ENCODE measurements around the gene SENP3.

Gene SENP3

DNA sequence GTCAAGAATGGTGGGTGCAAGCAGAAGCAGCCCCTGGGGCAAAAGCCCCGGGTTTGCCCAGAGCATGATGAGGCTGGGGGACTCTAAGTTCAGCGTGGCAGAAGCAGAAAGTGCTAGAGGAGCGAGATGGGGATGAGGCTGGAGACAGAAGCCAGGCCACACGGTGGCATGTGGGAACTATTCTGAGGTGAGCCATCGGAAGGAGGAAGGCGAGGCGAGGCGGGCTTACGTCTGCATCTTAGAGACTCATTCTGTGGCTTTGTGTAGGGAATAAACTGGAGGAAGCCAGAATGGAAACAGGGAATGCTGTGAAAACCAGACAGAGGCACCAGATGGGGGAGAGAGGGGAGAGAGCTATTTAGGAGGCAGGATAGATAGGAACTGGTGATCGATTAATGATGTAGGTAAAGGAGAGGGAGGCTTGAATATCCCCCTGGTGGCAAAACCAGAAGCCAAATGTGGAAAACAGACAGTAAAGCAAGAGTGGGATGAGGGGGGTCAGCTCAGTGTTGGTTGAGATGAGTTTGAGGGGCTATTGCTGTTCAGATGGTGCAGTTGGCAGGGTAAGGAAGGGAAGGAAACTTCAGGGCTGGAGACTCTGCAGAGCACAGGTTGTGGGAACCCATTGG lies 6.3 kb upstream of the SENP3 start:
- DNase-seq (ENCODE audit: low read depth in 4 of 4, low spot score in 1 of 4) = no peak

DNA sequence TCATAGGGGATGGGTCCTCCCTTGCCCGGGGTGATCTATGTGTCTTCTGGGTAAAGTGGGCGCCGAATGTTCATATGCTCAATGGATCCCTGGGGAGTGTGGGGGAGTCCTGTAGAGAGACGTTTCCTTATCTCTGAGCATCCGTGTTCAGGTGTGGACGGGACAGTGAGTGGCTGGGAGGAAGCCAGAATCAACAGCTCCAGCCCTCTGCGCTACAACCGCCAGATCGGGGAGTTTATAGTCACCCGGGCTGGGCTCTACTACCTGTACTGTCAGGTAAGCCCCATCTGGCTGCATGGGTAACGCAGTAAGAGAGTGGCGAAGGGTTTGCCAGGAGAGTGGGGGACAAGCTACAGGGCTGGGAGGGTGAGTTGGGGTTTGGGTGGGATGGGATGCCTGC lies 5.1 kb upstream of the SENP3 start:
- DNase-seq (ENCODE audit: low read depth in 4 of 4, low spot score in 1 of 4) = no peak

DNA sequence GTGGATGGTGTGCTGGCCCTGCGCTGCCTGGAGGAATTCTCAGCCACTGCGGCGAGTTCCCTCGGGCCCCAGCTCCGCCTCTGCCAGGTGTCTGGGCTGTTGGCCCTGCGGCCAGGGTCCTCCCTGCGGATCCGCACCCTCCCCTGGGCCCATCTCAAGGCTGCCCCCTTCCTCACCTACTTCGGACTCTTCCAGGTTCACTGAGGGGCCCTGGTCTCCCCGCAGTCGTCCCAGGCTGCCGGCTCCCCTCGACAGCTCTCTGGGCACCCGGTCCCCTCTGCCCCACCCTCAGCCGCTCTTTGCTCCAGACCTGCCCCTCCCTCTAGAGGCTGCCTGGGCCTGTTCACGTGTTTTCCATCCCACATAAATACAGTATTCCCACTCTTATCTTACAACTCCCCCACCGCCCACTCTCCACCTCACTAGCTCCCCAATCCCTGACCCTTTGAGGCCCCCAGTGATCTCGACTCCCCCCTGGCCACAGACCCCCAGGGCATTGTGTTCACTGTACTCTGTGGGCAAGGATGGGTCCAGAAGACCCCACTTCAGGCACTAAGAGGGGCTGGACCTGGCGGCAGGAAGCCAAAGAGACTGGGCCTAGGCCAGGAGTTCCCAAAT lies 4.5 kb upstream of the SENP3 start:
- DNase-seq (ENCODE audit: low read depth in 4 of 4, low spot score in 1 of 4) = no peak

DNA sequence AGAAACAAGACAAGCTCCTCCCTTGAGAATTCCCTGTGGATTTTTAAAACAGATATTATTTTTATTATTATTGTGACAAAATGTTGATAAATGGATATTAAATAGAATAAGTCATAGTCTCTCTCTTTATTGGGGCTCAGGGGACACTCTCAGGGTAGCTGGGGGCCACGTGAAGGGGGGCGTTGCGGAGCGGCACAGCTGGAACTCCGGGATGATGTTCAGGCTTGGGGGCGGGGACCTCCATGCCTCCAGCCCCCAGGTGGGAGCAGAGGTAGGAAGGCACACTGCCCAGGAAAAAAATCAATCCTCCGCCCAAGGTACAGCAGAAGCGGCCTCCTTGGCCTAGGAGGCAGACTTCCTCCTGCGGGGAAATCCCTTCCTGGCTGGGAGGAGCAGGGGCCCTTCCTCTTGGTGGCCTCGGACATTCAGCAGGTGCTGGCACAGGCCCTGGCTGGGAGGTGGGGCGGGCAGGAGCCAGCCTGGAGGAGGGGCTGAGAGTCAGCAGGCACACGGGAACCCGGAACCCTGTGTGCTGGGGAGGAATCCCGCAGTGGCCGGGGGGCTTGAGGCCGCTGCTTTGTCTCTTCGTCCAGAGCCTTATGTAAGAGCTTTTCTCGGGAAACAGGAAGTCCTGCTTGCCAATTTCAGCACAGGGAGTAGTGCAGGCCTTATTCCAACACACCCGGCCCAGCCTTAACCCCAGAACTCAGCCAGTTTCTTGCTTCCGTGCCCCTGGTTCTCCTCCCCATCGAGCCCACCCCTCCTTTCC lies 3.8 kb upstream of the SENP3 start:
- DNase-seq (ENCODE audit: low read depth in 4 of 4, low spot score in 1 of 4) = no peak

DNA sequence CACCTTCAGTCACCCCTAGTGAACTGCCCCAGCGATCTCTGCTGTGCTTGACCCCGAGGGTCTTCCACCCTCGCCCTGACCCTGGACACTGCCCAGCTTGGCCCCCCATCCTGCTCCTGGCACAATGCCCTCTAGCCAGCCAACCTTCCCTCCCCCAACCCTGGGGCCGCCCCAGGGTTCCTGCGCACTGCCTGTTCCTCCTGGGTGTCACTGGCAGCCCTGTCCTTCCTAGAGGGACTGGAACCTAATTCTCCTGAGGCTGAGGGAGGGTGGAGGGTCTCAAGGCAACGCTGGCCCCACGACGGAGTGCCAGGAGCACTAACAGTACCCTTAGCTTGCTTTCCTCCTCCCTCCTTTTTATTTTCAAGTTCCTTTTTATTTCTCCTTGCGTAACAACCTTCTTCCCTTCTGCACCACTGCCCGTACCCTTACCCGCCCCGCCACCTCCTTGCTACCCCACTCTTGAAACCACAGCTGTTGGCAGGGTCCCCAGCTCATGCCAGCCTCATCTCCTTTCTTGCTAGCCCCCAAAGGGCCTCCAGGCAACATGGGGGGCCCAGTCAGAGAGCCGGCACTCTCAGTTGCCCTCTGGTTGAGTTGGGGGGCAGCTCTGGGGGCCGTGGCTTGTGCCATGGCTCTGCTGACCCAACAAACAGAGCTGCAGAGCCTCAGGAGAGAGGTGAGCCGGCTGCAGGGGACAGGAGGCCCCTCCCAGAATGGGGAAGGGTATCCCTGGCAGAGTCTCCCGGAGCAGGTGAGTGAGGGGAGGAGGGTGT lies 3.0 kb upstream of the SENP3 start, which contains the start of gene TNFSF13:
TNFSF13 (plus strand) TSS at position 207 of the 776 bp plus-strand sequence; CDS start at position 497, 290 bp downstream.
- DNase-seq (ENCODE audit: low read depth in 4 of 4, low spot score in 1 of 4) = no peak

DNA sequence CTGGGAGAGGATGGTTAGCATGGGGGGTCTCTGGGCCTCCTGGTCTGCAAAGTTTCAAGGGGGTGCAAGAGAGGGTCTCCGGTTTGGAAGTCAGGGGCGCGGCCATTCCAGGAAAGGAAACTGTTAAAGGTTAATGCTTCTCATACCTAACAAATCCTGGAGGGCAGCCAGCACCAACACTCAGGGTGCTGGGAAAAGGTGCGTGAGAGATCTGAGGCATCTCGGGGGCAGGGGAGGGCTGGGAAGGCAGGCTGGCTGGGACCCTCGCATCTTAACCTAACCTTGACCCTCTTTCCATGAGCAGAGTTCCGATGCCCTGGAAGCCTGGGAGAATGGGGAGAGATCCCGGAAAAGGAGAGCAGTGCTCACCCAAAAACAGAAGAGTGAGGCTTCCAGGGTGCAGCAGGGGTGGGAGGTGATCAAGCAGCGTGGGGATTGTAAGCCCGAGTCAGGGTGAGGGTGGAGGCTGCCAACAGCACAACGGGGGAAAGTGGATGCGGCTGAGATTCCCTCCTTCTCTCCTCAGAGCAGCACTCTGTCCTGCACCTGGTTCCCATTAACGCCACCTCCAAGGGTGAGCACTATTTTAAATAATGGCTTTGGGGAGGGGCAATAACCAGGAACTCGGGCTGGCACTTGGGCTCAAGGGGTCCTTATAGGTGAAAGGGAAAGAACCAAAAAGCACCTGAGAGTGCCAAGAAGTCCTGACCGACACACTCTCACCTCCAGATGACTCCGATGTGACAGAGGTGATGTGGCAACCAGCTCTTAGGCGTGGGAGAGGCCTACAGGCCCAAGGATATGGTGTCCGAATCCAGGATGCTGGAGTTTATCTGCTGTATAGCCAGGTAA lies 2.2 kb upstream of the SENP3 start:
- no peak for DNase-seq (ENCODE audit: low read depth in 4 of 4, low spot score in 1 of 4)

DNA sequence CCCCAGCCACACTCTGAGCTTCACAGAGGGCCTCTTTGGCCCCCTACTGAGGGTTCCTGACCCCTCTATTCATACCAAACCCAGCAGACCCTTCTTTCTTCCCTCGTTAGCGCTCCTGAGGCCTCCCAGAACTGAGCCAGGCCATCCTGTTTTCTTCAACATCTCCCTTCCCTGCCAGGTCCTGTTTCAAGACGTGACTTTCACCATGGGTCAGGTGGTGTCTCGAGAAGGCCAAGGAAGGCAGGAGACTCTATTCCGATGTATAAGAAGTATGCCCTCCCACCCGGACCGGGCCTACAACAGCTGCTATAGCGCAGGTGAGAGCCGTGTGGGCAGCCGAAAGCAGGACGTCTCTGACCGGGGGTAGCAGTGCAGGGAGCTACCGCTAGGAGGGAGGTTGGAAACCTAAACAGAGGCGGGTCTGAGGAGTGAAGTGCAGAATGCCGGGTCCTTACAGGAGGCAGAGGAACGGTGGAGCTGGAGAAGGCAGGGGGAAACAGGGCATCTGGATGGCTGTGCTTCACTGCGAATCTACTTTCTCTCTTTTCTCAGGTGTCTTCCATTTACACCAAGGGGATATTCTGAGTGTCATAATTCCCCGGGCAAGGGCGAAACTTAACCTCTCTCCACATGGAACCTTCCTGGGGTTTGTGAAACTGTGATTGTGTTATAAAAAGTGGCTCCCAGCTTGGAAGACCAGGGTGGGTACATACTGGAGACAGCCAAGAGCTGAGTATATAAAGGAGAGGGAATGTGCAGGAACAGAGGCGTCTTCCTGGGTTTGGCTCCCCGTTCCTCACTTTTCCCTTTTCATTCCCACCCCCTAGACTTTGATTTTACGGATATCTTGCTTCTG lies 1.3 kb upstream of the SENP3 start:
- peak in 2 of 4 experiments; percentile 45 to 55 for DNase-seq (ENCODE audit: low read depth in 4 of 4, low spot score in 1 of 4)

DNA sequence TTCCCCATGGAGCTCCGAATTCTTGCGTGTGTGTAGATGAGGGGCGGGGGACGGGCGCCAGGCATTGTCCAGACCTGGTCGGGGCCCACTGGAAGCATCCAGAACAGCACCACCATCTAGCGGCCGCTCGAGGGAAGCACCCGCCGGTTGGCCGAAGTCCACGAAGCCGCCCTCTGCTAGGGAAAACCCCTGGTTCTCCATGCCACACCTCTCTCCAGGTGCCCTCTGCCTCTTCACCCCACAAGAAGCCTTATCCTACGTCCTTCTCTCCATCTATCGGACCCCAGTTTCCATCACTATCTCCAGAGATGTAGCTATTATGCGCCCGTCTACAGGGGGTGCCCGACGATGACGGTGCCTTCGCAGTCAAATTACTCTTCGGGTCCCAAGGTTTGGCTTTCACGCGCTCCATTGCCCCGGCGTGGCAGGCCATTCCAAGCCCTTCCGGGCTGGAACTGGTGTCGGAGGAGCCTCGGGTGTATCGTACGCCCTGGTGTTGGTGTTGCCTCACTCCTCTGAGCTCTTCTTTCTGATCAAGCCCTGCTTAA lies 617 bp upstream of the SENP3 start:
- DNase-seq (ENCODE audit: low read depth in 4 of 4, low spot score in 1 of 4) = peak; percentile 54 to 85 (median 78)

DNA sequence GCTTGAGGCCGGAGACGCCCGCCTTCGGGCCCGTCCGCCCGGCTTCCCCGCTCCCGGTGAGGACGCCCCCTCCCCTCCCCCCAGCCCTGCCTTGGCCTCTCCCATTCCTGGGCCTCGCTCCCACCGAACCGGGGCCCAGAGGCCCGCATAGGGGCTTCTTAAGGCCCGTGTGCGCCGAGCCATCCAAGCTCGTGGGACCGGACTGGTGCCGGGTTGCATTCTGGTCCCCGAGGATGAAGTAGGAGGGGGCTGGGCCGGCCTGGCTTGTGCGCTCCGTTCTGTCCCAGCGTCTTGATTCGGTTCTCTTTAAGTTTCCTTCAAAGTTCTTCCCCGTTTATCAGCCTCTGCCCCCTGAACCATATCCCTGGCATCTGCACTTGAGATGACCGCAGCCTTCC lies 488 bp downstream of the SENP3 start:
- DNase-seq (ENCODE audit: low read depth in 4 of 4, low spot score in 1 of 4) = no peak

DNA sequence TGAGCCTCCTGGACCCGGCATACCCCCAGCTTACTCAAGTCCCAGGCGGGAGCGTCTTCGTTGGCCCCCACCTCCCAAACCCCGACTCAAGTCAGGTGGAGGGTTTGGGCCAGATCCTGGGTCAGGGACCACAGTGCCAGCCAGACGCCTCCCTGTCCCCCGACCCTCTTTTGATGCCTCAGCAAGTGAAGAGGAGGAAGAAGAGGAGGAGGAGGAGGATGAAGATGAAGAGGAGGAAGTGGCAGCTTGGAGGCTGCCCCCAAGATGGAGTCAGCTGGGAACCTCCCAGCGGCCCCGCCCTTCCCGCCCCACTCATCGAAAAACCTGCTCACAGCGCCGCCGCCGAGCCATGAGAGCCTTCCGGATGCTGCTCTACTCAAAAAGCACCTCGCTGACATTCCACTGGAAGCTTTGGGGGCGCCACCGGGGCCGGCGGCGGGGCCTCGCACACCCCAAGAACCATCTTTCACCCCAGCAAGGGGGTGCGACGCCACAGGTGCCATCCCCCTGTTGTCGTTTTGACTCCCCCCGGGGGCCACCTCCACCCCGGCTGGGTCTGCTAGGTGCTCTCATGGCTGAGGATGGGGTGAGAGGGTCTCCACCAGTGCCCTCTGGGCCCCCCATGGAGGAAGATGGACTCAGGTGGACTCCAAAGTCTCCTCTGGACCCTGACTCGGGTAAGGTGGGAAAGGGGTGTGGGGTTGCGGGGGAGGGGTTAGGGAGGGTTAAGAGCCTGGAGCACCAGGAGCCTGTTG lies 1.6 kb downstream of the SENP3 start:
- no peak for DNase-seq (ENCODE audit: low read depth in 4 of 4, low spot score in 1 of 4)

DNA sequence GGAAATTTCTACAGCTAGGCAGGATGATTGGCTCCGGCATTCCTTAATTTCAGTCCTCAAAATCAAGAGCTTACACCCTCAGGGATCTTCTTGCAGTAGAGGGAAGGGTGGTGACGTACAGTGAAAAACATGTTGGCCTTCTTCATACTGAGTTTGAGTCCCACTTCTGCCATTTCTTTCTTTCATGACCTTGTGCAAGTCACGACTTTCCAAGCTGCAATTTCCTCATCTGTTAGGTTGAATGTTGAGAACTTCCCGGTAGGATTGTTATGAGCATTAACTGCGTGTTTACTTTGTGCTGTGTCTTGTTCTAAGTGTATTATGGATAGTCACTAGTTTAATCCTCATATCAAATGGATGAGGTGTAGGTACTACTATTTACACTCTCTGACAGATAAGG lies 7.9 kb downstream of the SENP3 start:
- DNase-seq (ENCODE audit: low read depth in 4 of 4, low spot score in 1 of 4) = no peak

DNA sequence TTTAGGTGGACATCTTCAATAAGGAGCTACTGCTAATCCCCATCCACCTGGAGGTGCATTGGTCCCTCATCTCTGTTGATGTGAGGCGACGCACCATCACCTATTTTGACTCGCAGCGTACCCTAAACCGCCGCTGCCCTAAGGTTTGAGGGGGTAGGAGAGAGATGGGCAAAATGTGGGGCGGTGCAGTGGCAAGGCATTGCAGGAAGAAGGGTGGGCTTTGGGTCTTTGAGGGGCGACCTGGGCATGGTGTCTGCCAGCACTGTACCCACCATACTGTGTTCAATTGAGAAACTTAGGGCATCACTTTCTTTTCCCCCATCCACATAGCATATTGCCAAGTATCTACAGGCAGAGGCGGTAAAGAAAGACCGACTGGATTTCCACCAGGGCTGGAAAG lies 8.6 kb downstream of the SENP3 start:
- no peak for DNase-seq (ENCODE audit: low read depth in 4 of 4, low spot score in 1 of 4)

DNA sequence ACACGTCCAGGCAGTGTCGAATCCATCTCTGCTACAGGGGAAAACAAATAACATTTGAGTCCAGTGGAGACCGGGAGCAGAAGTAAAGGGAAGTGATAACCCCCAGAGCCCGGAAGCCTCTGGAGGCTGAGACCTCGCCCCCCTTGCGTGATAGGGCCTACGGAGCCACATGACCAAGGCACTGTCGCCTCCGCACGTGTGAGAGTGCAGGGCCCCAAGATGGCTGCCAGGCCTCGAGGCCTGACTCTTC lies 10.5 kb downstream of the SENP3 start:
- DNase-seq (ENCODE audit: low read depth in 4 of 4, low spot score in 1 of 4) = peak in 1 of 4 experiments; percentile 95

DNA sequence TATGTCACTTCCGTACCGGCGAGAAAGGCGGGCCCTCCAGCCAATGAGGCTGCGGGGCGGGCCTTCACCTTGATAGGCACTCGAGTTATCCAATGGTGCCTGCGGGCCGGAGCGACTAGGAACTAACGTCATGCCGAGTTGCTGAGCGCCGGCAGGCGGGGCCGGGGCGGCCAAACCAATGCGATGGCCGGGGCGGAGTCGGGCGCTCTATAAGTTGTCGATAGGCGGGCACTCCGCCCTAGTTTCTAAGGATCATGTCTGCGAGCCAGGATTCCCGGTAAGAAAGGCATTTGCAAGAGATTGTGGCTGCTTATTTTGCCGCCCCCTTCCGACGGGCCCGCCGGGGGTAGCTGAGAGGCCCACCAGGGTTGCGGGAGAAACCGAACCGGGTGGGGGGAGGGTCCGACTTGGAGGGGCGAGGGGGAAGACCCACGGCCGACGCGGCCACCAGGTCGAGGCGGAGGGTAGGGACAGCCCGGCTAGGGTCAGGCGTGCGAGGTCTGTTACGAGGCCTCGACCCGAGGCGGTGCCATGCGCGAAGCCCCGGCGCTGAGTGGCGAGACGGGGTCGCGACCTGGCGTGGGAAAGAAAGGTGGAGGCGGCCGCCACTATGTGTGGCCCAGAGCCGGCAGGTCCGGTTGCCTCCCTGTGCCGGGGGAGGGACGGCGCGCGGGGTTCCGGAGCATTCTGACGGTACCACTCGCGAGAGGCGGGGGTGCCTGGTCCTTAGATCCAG lies 11.0 kb downstream of the SENP3 start:
- DNase-seq (ENCODE audit: low read depth in 4 of 4, low spot score in 1 of 4) = peak in 3 of 4 experiments; percentile 99

DNA sequence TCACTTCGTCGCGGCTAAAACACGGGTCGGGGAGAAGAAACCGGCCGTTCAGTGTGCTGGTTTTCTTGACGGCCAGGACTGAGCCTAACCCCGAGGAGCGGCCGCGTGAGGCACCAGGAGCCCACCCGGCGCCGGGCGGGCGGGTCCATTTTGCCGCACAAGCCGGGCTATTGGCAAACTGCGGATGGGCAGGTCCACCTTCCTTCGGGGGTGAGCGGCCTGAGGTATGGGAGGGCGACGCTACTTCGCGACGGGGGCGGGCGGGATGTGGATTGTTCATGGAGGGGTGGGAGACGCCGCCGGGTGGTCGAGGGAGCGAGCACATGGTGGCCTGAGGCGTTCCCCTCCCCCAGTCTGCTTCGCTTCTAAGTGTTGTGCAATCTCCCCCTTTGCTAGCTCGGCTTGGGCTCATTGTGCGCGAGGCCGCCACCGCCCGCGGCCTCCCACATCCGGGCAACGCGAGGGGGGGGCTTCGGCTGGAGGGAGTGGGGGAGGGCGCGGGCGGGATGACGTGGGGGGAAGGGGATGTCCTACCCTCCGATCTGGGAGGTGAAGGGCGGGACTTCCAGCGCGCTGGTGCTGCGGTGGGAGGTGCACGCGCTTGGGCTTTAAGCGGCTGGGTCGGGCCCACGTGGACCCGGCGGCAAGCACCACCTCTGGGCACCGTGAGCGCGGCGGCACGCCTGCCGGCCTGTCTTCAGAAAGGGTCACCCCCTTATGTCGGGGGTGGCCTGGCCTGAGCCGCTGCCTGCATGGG lies 11.8 kb downstream of the SENP3 start:
- peak; percentile 69 to 85 (median 84) for DNase-seq (ENCODE audit: low read depth in 4 of 4, low spot score in 1 of 4)

DNA sequence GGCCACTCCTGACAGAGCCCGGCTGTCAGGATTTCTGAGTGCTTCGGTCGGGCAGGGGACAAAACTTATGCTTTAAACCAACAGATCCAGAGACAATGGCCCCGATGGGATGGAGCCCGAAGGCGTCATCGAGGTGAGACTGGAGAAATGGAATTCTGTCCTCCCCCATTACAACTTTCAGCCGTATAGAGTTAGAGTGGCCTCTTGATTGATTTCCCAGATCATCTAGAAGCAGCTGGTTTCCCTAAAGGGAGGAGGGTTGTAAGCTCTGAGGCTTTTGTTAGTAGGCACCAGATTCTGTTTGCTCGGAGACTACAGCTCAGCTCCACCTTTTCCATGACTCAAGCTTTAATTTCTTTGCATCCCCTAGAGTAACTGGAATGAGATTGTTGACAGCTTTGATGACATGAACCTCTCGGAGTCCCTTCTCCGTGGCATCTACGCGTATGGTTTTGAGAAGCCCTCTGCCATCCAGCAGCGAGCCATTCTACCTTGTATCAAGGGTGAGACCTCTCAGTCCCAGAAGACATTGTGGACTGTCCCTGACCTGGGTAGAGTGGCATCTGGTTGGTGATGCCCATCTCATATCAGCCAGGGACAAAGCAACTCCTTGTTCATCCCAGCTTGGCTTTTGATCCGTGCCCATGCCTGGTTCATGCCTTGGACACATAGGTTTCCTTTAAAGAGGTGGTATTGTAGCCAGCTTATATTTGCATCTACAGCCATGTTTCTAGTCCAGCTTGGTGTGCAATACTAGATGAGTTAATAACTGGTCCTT lies 12.6 kb downstream of the SENP3 start:
- no peak for DNase-seq (ENCODE audit: low read depth in 4 of 4, low spot score in 1 of 4)

DNA sequence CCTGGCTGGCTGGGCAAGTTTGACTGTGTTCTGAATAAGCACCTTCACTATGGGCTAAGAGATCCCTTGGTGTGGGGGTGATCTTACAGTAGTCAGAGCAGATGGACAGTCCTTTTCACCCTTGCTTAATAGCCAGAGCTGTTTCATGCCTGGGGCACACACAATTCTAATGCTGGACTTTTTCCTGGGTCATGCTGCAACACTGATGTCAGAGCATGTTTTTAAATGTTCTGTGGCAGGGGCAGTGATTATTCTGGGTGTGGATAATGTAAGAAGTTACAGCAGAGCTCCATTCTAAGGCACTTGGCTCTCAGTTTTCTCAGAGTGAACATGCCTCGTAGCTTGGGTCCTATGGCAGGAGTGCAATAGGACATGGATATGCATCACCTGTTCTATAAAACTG lies 13.8 kb downstream of the SENP3 start:
- no peak for DNase-seq (ENCODE audit: low read depth in 4 of 4, low spot score in 1 of 4)
